Neural cell (in vitro differentiated cells): ENCODE data around the gene FEN1.

ENCODE experiments used
- EP300 ChIP-seq: fragments of 450-650 bp; conservative IDR thresholded peaks from 2 replicates; pipeline ENCODE4 v1.6.1; 2014; ENCODE audit warnings: antibody characterized with exemption, mild to moderate bottlenecking, moderate library complexity; ENCODE audit not compliant: poor library complexity, severe bottlenecking
- EZH2 ChIP-seq: fragments of 200-600, 300-800 bp; shearing (Covaris generic), sonication (generic); IDR thresholded peaks from 2 replicates; pipeline ENCODE4 v1.6.1; 2014; ENCODE audit warnings: antibody characterized with exemption, low read length, borderline replicate concordance, mild to moderate bottlenecking; ENCODE audit not compliant: insufficient read depth, poor library complexity, severe bottlenecking
- POLR2AphosphoS5 ChIP-seq: IDR thresholded peaks from 2 replicates; pipeline ENCODE4 v1.6.1; 2012
- RAD21 ChIP-seq: fragments of 450-650 bp; conservative IDR thresholded peaks from 2 replicates; pipeline ENCODE4 v1.6.1; 2014; ENCODE audit warnings: antibody characterized with exemption, mild to moderate bottlenecking, moderate library complexity
- SMC3 ChIP-seq: fragments of 450-650 bp; conservative IDR thresholded peaks from 2 replicates; pipeline ENCODE4 v1.6.1; 2014; ENCODE audit warnings: antibody characterized with exemption, mild to moderate bottlenecking, moderate library complexity; ENCODE audit not compliant: poor library complexity
- TAF1 ChIP-seq: IDR thresholded peaks from 2 replicates; pipeline ENCODE4 v1.6.1; 2012; ENCODE audit warnings: low read depth
- TF ChIP-seq, protein P1 (sequence below): fragments of 450-650 bp; IDR thresholded peaks from 2 replicates; pipeline ENCODE4 v1.5.1; 2014; ENCODE audit warnings: antibody characterized with exemption, mild to moderate bottlenecking, moderate library complexity; ENCODE audit not compliant: poor library complexity, severe bottlenecking
- TF ChIP-seq, protein P2 (sequence below): IDR thresholded peaks from 2 replicates; pipeline ENCODE4 v1.6.1; 2012; ENCODE audit warnings: borderline replicate concordance

DNA sequence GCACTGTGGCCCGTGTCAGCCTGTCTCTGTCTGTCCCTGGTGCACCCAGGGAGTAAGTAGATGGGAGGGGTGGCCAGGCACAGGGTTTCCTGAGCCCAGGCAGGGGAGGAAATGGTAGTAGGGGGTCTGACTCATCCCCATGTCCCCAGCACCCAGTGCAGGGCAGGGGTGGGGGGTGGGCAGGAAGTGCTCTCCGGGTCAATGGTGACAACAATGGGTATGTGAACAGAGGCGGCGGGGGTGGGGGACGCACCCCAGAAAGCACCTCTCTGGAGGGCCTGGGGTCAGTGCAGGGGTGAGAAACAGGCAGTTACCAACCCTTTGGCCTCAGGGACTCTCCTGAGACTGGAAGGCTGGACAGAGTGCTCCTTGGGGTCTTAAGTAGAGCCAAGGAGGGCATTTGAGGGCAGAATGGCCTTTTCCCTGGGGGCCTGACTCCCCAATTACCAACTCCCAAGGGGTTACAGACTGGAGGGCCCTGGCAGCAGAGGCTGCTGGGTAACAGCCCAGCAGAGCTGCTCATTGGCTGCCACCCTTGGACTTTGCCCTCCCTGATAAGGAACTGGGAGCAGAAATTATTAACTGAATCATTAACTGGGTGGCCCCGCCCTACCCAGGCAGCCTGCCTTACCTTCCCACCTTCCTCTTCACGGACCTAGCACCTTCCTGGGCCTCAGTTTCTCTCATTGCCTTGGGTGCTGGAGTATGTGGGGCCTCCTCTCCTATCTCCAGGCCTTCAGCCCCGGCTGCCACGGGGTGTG lies 36.1 kb upstream of the FEN1 start:
- TF ChIP-seq, protein P1, sequence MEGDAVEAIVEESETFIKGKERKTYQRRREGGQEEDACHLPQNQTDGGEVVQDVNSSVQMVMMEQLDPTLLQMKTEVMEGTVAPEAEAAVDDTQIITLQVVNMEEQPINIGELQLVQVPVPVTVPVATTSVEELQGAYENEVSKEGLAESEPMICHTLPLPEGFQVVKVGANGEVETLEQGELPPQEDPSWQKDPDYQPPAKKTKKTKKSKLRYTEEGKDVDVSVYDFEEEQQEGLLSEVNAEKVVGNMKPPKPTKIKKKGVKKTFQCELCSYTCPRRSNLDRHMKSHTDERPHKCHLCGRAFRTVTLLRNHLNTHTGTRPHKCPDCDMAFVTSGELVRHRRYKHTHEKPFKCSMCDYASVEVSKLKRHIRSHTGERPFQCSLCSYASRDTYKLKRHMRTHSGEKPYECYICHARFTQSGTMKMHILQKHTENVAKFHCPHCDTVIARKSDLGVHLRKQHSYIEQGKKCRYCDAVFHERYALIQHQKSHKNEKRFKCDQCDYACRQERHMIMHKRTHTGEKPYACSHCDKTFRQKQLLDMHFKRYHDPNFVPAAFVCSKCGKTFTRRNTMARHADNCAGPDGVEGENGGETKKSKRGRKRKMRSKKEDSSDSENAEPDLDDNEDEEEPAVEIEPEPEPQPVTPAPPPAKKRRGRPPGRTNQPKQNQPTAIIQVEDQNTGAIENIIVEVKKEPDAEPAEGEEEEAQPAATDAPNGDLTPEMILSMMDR, result no peak
- TF ChIP-seq, protein P2, sequence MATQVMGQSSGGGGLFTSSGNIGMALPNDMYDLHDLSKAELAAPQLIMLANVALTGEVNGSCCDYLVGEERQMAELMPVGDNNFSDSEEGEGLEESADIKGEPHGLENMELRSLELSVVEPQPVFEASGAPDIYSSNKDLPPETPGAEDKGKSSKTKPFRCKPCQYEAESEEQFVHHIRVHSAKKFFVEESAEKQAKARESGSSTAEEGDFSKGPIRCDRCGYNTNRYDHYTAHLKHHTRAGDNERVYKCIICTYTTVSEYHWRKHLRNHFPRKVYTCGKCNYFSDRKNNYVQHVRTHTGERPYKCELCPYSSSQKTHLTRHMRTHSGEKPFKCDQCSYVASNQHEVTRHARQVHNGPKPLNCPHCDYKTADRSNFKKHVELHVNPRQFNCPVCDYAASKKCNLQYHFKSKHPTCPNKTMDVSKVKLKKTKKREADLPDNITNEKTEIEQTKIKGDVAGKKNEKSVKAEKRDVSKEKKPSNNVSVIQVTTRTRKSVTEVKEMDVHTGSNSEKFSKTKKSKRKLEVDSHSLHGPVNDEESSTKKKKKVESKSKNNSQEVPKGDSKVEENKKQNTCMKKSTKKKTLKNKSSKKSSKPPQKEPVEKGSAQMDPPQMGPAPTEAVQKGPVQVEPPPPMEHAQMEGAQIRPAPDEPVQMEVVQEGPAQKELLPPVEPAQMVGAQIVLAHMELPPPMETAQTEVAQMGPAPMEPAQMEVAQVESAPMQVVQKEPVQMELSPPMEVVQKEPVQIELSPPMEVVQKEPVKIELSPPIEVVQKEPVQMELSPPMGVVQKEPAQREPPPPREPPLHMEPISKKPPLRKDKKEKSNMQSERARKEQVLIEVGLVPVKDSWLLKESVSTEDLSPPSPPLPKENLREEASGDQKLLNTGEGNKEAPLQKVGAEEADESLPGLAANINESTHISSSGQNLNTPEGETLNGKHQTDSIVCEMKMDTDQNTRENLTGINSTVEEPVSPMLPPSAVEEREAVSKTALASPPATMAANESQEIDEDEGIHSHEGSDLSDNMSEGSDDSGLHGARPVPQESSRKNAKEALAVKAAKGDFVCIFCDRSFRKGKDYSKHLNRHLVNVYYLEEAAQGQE, result no peak
- TF ChIP-seq EP300, result no peak
- TF ChIP-seq POLR2AphosphoS5, result no peak
- TF ChIP-seq EZH2, result no peak
- TF ChIP-seq RAD21, result no peak
- no peak for TF ChIP-seq TAF1
- TF ChIP-seq SMC3, result no peak
